ENCODE measurements around the gene XPO1. TPM values are rescaled to one million over a fixed set of nuclear protein-coding genes. Genes with fewer than 3 reads are reported as not detected.

Gene XPO1
- total and polyA plus RNA-seq, 8 donors = 20.6 to 359 (median 69.4) TPM

- WGBS, 5 donors = 1 to 4% (median 2%) methylated on average over 19 of the region's 19 CpGs
- no peaks in the 10 kb centered on the region for H3K27me3 ChIP-seq
- H3K27ac ChIP-seq = peak overlapping the region; percentile 89 to 98 (median 96)
- H3K4me1 ChIP-seq = peaks cover 14 to 26% (median 22%) of the 10 kb centered on the region in 4 donors
- TF ChIP-seq POLR2AphosphoS5 (IDR thresholded peaks at IDR 0.05) (peak; percentile 10 to 68 (median 29)), POLR2A (IDR thresholded peaks at IDR 0.05) (no peak)
- no peaks in the 10 kb centered on the region for H3K9me3 ChIP-seq
- intact Hi-C loops (cut with DNase I; ENCODE audit: low total_unique reads) = no loop called here
- peak in 1 of 2 donors; percentile 87 for DNase-seq
- peak overlapping the region; percentile 76 to 89 (median 84) for H3K4me3 ChIP-seq
- H3K36me3 ChIP-seq = no peaks in the 10 kb centered on the region
Measured at GRCh38 chr2:61538920-61539520, 864 bp upstream of the XPO1 start.

- peaks cover 0 to under 1% (median 0%) of the 10 kb centered on the region in 4 donors for H3K36me3 ChIP-seq
- H3K9me3 ChIP-seq = no peaks in the 10 kb centered on the region
- H3K4me1 ChIP-seq = peaks cover 14 to 38% (median 28%) of the 10 kb centered on the region in 4 donors
- no peaks in the 10 kb centered on the region for H3K27me3 ChIP-seq
- intact Hi-C loops (cut with DNase I; ENCODE audit: low total_unique reads) = no loop called here
- H3K27ac ChIP-seq = peak overlapping the region; percentile 89 to 98 (median 96)
- WGBS, 5 donors = 0% methylated on average over 5 to 13 of the region's 15 CpGs
- no peak for TF ChIP-seq POLR2AphosphoS5 (IDR thresholded peaks at IDR 0.05)
- no peak for TF ChIP-seq CTCF (IDR thresholded peaks at IDR 0.05)
- peak in 1 of 4 donors; percentile 51 for TF ChIP-seq POLR2A (IDR thresholded peaks at IDR 0.05)
- no peak for TF ChIP-seq EP300 (IDR thresholded peaks at IDR 0.05)
- peak overlapping the region; percentile 76 to 89 (median 84) for H3K4me3 ChIP-seq
- DNase-seq = no peak
Measured at GRCh38 chr2:61537950-61538199, 281 bp downstream of the XPO1 start.

- intact Hi-C loops (cut with DNase I; ENCODE audit: low total_unique reads) = no loop called here
- no peak for TF ChIP-seq EP300 (IDR thresholded peaks at IDR 0.05)
- TF ChIP-seq POLR2AphosphoS5 (IDR thresholded peaks at IDR 0.05) = no peak
- TF ChIP-seq POLR2A (IDR thresholded peaks at IDR 0.05) = no peak
- no peak for TF ChIP-seq CTCF (IDR thresholded peaks at IDR 0.05)
- H3K4me1 ChIP-seq = peaks cover 14 to 42% (median 30%) of the 10 kb centered on the region in 4 donors
- no peaks in the 10 kb centered on the region for H3K27me3 ChIP-seq
- no peaks in the 10 kb centered on the region for H3K9me3 ChIP-seq
- peak overlapping the region; percentile 89 to 98 (median 96) for H3K27ac ChIP-seq
- DNase-seq = peak; percentile 35 to 74
- WGBS, 5 donors = 0 to 2% (median 1%) methylated on average over 17 to 52 of the region's 52 CpGs
- peaks cover 0 to 5% (median 2%) of the 10 kb centered on the region in 4 donors for H3K36me3 ChIP-seq
- peak overlapping the region; percentile 76 to 89 (median 84) for H3K4me3 ChIP-seq
Measured at GRCh38 chr2:61537277-61537949, 743 bp downstream of the XPO1 start.

- DNase-seq = peak; percentile 84 to 97
- Histone ChIP-seq H3K27me3 (no peaks in the 10 kb centered on the region), H3K36me3 (peaks cover 0 to 9% (median 5%) of the 10 kb centered on the region in 4 donors), H3K9me3 (no peaks in the 10 kb centered on the region), H3K27ac (peak overlapping the region; percentile 89 to 98 (median 96)), H3K4me1 (peaks cover 14 to 49% (median 32%) of the 10 kb centered on the region in 4 donors), H3K4me3 (peak overlapping the region; percentile 76 to 89 (median 84))
- intact Hi-C loops (cut with DNase I; ENCODE audit: low total_unique reads) = no loop called here
- TF ChIP-seq POLR2AphosphoS5 (IDR thresholded peaks at IDR 0.05) (peak in 2 of 3 donors; percentile 71), POLR2A (IDR thresholded peaks at IDR 0.05) (no peak)
- 0 to 2% (median 0%) methylated on average over 25 to 26 of the region's 26 CpGs for WGBS, 5 donors
Measured at GRCh38 chr2:61536572-61537276, 1.4 kb downstream of the XPO1 start.

GRCh38 chr2:61536180-61536571 lies 2.0 kb downstream of the XPO1 start:
- TF ChIP-seq POLR2A (IDR thresholded peaks at IDR 0.05) (no peak), CTCF (IDR thresholded peaks at IDR 0.05) (no peak), POLR2AphosphoS5 (IDR thresholded peaks at IDR 0.05) (no peak), EP300 (IDR thresholded peaks at IDR 0.05) (no peak)
- Histone ChIP-seq H3K27me3 (no peaks in the 10 kb centered on the region), H3K9me3 (no peaks in the 10 kb centered on the region), H3K36me3 (peaks cover 0 to 14% (median 7%) of the 10 kb centered on the region in 4 donors), H3K4me3 (peak overlapping the region; percentile 76 to 89 (median 84)), H3K27ac (peak overlapping the region; percentile 89 to 98 (median 96)), H3K4me1 (peaks cover 16 to 54% (median 34%) of the 10 kb centered on the region in 4 donors)
- intact Hi-C loops (cut with DNase I; ENCODE audit: low total_unique reads) = no loop called here
- peak in 1 of 2 donors; percentile 63 for DNase-seq
- WGBS, 5 donors = 0 to 1% (median 0%) methylated on average over 9 of the region's 9 CpGs
